GM23338 (cell line): ENCODE data around the gene KCNJ6. TPM values are rescaled to one million over a fixed set of nuclear protein-coding genes. Genes with fewer than 3 reads are reported as not detected.

Experiments used
- ATAC-seq: fragments of 200-7000 bp; cut with Tn5 transposase; 3 replicates; pipeline ENCODE4 v1.9.1; 2020
- DNase-seq: peaks from one replicate; pipeline ENCODE4 v3.0.0-alpha.2; 2015; ENCODE audit warnings: low spot score
- H2AFZ ChIP-seq: fragments of 200-600 bp; sonication (generic); 2 replicates; pipeline ENCODE4 v1.8.0; 2016; ENCODE audit warnings: antibody characterized with exemption, mild to moderate bottlenecking, moderate library complexity
- H3F3A ChIP-seq: fragments of 200-600 bp; sonication (generic); replicated peaks from 2 replicates; pipeline ENCODE4 v1.8.0; 2017; ENCODE audit warnings: antibody characterized with exemption, mixed run types, low read depth
- H3K27ac ChIP-seq: fragments of 200-600 bp; sonication (generic); 2 replicates; pipeline ENCODE4 v1.6.1; 2016; ENCODE audit warnings: low read depth
- H3K27me3 ChIP-seq: fragments of 200-600 bp; sonication (generic); 2 replicates; pipeline ENCODE4 v1.8.0; 2016; ENCODE audit warnings: mild to moderate bottlenecking, mixed run types, moderate library complexity; ENCODE audit not compliant: insufficient read depth
- H3K36me3 ChIP-seq: fragments of 200-600 bp; sonication (generic); 2 replicates; pipeline ENCODE4 v1.8.0; 2016; ENCODE audit warnings: mild to moderate bottlenecking; ENCODE audit not compliant: insufficient read depth
- H3K4me1 ChIP-seq: fragments of 200-600 bp; sonication (generic); 2 replicates; pipeline ENCODE4 v1.8.0; 2016; ENCODE audit warnings: mild to moderate bottlenecking, moderate library complexity; ENCODE audit not compliant: insufficient read depth
- H3K4me2 ChIP-seq: fragments of 200-600 bp; sonication (generic); 2 replicates; pipeline ENCODE4 v1.7.1; 2017; ENCODE audit warnings: mixed run types
- H3K4me3 ChIP-seq: fragments of 200-600 bp; sonication (generic); 2 replicates; pipeline ENCODE4 v1.6.1; 2016; ENCODE audit warnings: mixed run types
- H3K79me2 ChIP-seq: fragments of 200-600 bp; sonication (generic); replicated peaks from 2 replicates; pipeline ENCODE4 v1.8.0; 2017; ENCODE audit warnings: mild to moderate bottlenecking; ENCODE audit not compliant: insufficient read depth
- H3K9me2 ChIP-seq: fragments of 200-600 bp; sonication (generic); 2 replicates; pipeline ENCODE4 v1.8.0; 2017; ENCODE audit not compliant: insufficient read depth
- H4K20me1 ChIP-seq: fragments of 200-600 bp; sonication (generic); replicated peaks from 2 replicates; pipeline ENCODE4 v1.8.0; 2017; ENCODE audit warnings: mild to moderate bottlenecking; ENCODE audit not compliant: insufficient read depth
- H3K27ac Mint-ChIP-seq: 2 replicates; pipeline ENCODE4 v1.8.0; 2020; ENCODE audit warnings: inconsistent platforms, mild to moderate bottlenecking, moderate library complexity, mixed read lengths
- H3K27me3 Mint-ChIP-seq: 3 replicates; pipeline ENCODE4 v1.8.0; 2022; ENCODE audit warnings: low read depth, mild to moderate bottlenecking, moderate library complexity, mixed read lengths, inconsistent platforms; ENCODE audit not compliant: insufficient read depth, poor library complexity
- H3K36me3 Mint-ChIP-seq: 3 replicates; pipeline ENCODE4 v1.8.0; 2021; ENCODE audit warnings: low read depth, mild to moderate bottlenecking, inconsistent platforms, moderate library complexity, mixed read lengths
- H3K4me1 Mint-ChIP-seq: 3 replicates; pipeline ENCODE4 v1.8.0; 2020; ENCODE audit warnings: mild to moderate bottlenecking, inconsistent platforms, mixed read lengths
- H3K4me3 Mint-ChIP-seq: 3 replicates; pipeline ENCODE4 v1.8.0; 2021; ENCODE audit warnings: moderate library complexity, mild to moderate bottlenecking, inconsistent platforms, mixed read lengths
- H3K9me3 Mint-ChIP-seq: 3 replicates; pipeline ENCODE4 v1.8.0; 2020; ENCODE audit warnings: moderate library complexity, mild to moderate bottlenecking, inconsistent platforms, mixed read lengths
- CREB1 ChIP-seq: fragments of 250-450 bp; sonication (Bioruptor Pico); IDR thresholded peaks from 2 replicates; pipeline ENCODE4 v1.5.0; 2020; ENCODE audit warnings: low read depth, mild to moderate bottlenecking, moderate library complexity
- CTCF ChIP-seq, 2 experiments: fragments of 200-600 bp in 1 of 2; sonication (generic) in 1 of 2; conservative IDR thresholded peaks; 2 replicates each; pipeline versions ENCODE4 v1.5.1 to v1.6.1; 2016 to 2017; ENCODE audit warnings: antibody characterized with exemption in 2 of 2, low read depth in 2 of 2, mild to moderate bottlenecking in 2 of 2, moderate library complexity in 1 of 2
- ETS1 ChIP-seq: IDR thresholded peaks from 2 replicates; pipeline ENCODE4 v1.6.1; 2016; ENCODE audit warnings: antibody characterized with exemption
- EZH2 ChIP-seq: fragments of 200-600 bp; sonication (generic); IDR thresholded peaks from one replicate; pipeline ENCODE4 v1.8.0; 2017; ENCODE audit warnings: antibody characterized with exemption, mild to moderate bottlenecking, low read depth; ENCODE audit not compliant: unreplicated experiment
- EZH2phosphoT487 ChIP-seq: fragments of 200-600 bp; sonication (generic); IDR thresholded peaks from one replicate; pipeline ENCODE4 v1.8.1; 2018; ENCODE audit warnings: antibody characterized with exemption; ENCODE audit not compliant: unreplicated experiment
- JUNB ChIP-seq: IDR thresholded peaks from one replicate; pipeline ENCODE4 v1.6.1; 2016; ENCODE audit warnings: antibody characterized with exemption; ENCODE audit not compliant: unreplicated experiment
- NANOG ChIP-seq: IDR thresholded peaks from 2 replicates; pipeline ENCODE4 v1.6.1; 2016; ENCODE audit warnings: antibody characterized with exemption, borderline replicate concordance
- POLR2AphosphoS5 ChIP-seq: IDR thresholded peaks from 2 replicates; pipeline ENCODE4 v1.6.1; 2016; ENCODE audit warnings: antibody characterized with exemption, low read depth
- REST ChIP-seq: IDR thresholded peaks from one replicate; pipeline ENCODE4 v1.6.1; 2018; ENCODE audit warnings: antibody characterized with exemption; ENCODE audit not compliant: unreplicated experiment
- STAT1 ChIP-seq: IDR thresholded peaks from one replicate; pipeline ENCODE4 v1.6.1; 2016; ENCODE audit warnings: antibody characterized with exemption; ENCODE audit not compliant: unreplicated experiment
- ZNF114 ChIP-seq: fragments of 250-450 bp; sonication (Bioruptor Pico); IDR thresholded peaks from 2 replicates; pipeline ENCODE4 v1.5.0; 2020; ENCODE audit warnings: mild to moderate bottlenecking, moderate library complexity
- ZNF331 ChIP-seq: fragments of 250-450 bp; sonication (Bioruptor Pico); IDR thresholded peaks from 2 replicates; pipeline ENCODE4 v1.5.0; 2020; ENCODE audit warnings: low read depth, mild to moderate bottlenecking, moderate library complexity
- polyA plus RNA-seq: library from polyadenylated mRNA; unstranded; fragments of >200 nt; fragmentation: Nextera tagmentation; extraction: Ambion mirVana; gene quantifications from 2 replicates; pipeline ENCODE4 v1.2.1, GENCODE V29; 2016
- total RNA-seq: library from RNA; depleted of rRNA; stranded (reverse); fragments of >200 nt; shearing (Covaris generic); gene quantifications from 2 replicates; pipeline ENCODE4 v1.2.3, GENCODE V29; 2014

KCNJ6 gene
- total and polyA plus RNA-seq, 2 experiments from 2014 or later: 0.48 to 0.52 TPM

GRCh38 chr21:37710546-37711285 is 205.5 kb downstream of the KCNJ6 start (continued):
- TF ChIP-seq ZNF114 (CRISPR knock-in tag) (no peak), EZH2phosphoT487 (no peak), ETS1 (no peak), EZH2 (no peak), ZNF331 (CRISPR knock-in tag) (no peak), CTCF (conservative IDR thresholded peaks at IDR 0.05; ENCODE audit: low read depth in 2 of 2) (no peak), STAT1 (no peak), REST (no peak), POLR2AphosphoS5 (no peak)

GRCh38 chr21:37704751-37705150 is 211.5 kb downstream of the KCNJ6 start:
- Histone ChIP-seq H3F3A (no peaks in the 10 kb centered on the region), H3K79me2 (no peaks in the 10 kb centered on the region), H3K27me3 (no peaks in the 10 kb centered on the region), H3K9me2 (peaks cover 19% of the 10 kb centered on the region; the same call in 1 of the 2 replicates), H4K20me1 (no peaks in the 10 kb centered on the region), H3K27ac (no peak overlapping the region), H3K4me2 (no peak overlapping the region), H3K4me3 (no peak overlapping the region), H2AFZ (no peak overlapping the region), H3K36me3 (no peaks in the 10 kb centered on the region), H3K4me1 (no peaks in the 10 kb centered on the region)
- no peak for ATAC-seq
- Mint-ChIP-seq H3K4me3 (no peak overlapping the region), H3K9me3 (no peaks in the 10 kb centered on the region), H3K27ac (no peak overlapping the region), H3K36me3 (no peaks in the 10 kb centered on the region), H3K4me1 (no peaks in the 10 kb centered on the region), H3K27me3 (no peaks in the 10 kb centered on the region)
- DNase-seq: no peak
- TF ChIP-seq EZH2 (no peak), JUNB (no peak), EZH2phosphoT487 (no peak), POLR2AphosphoS5 (no peak), STAT1 (no peak), ZNF331 (CRISPR knock-in tag) (no peak), NANOG (no peak), CREB1 (CRISPR knock-in tag) (no peak)
